OCI-LY7 (cell line): Measurements from ENCODE around the gene INPP5J.

ENCODE experiments used
- EZH2phosphoT487 ChIP-seq: fragments of 200-600 bp; sonication (generic); IDR thresholded peaks from 2 replicates; pipeline ENCODE4 v1.6.1; 2018; ENCODE audit warnings: low read depth, borderline replicate concordance, mild to moderate bottlenecking, mixed run types, antibody characterized with exemption, low read length, moderate library complexity, mixed read lengths
- TF ChIP-seq, protein P1 (sequence below): fragments of 200-600 bp; sonication (generic); conservative IDR thresholded peaks from 2 replicates; pipeline ENCODE4 v1.5.1; 2014; ENCODE audit warnings: mild to moderate bottlenecking, antibody characterized with exemption, low read length, moderate library complexity, mixed read lengths

DNA sequence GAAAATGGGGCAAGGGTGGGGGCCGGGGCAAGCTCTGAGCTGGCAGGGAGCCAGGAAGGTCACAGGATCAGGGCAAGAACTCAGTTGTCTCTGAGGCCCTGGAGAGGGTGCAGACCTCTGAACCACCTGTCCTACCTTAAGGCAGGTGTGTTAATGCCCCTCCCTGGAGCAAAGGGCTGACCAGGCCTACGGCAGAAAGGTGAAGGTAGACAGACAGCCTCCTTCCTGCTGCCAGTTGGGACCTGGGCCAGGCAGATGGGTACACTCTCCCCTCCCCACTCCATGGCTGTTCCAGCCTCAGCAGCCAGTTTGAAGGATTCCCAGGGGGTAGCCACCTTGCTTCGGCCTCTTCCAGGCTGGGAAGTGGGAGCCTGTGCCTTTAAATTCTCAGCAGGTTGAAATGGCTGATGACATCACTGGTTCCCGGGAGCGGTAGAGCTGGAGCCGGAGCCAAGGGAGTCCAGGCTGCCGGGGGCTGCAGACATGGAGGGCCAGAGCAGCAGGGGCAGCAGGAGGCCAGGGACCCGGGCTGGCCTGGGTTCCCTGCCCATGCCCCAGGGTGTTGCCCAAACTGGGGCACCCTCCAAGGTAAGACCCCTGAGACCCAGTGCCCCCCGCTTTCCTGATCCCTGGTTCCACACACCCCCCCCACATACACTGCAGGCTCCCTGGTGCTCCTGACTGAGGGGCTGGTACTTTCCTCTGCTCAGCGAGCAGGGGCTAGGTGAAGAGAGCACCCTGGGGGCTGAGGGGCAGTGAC, at the start of gene INPP5J:
- TF ChIP-seq, protein P1, sequence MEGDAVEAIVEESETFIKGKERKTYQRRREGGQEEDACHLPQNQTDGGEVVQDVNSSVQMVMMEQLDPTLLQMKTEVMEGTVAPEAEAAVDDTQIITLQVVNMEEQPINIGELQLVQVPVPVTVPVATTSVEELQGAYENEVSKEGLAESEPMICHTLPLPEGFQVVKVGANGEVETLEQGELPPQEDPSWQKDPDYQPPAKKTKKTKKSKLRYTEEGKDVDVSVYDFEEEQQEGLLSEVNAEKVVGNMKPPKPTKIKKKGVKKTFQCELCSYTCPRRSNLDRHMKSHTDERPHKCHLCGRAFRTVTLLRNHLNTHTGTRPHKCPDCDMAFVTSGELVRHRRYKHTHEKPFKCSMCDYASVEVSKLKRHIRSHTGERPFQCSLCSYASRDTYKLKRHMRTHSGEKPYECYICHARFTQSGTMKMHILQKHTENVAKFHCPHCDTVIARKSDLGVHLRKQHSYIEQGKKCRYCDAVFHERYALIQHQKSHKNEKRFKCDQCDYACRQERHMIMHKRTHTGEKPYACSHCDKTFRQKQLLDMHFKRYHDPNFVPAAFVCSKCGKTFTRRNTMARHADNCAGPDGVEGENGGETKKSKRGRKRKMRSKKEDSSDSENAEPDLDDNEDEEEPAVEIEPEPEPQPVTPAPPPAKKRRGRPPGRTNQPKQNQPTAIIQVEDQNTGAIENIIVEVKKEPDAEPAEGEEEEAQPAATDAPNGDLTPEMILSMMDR, result no peak
- TF ChIP-seq EZH2phosphoT487, result no peak
